HepG2 (cell line): ENCODE results near the gene SVOPL. TPM values are rescaled to one million over a fixed set of nuclear protein-coding genes. Genes with fewer than 3 reads are reported as not detected.

Source experiments
- ATAC-seq: fragments of 200-7000 bp; cut with Tn5 transposase; 3 replicates; pipeline ENCODE4 v1.9.1; 2020; ENCODE audit warnings: mild to moderate bottlenecking, moderate library complexity
- BruUV-seq: library from RNA; stranded (reverse); fragments of 400-500 nt; replicated peaks from 2 replicates; lab custom pipeline; 2021; lab: Mats Ljungman, UMichigan
- CTCF ChIA-PET: fragments of 300-600 bp; formaldehyde crosslinking; extraction: SDS; loops from one replicate; lab custom pipeline; 2021; ENCODE audit warnings: low total read pairs, inconsistent platforms, low intra/inter-chr PET ratio; lab: Yijun Ruan, JAX
- POLR2A ChIA-PET: fragments of 350-600 bp; sonication (Branson Sonifier 250); formaldehyde crosslinking; loops from one replicate; lab custom pipeline; 2020; ENCODE audit warnings: antibody characterized with exemption, inconsistent platforms; lab: Yijun Ruan, JAX
- DNase-seq: peaks from one replicate; pipeline ENCODE4 v3.0.0-alpha.2; 2015; ENCODE audit warnings: low spot score
- FAIRE-seq: peaks from 3 replicates; lab custom pipeline; 2011; peaks lifted over from hg19 to GRCh38; lab: Jason Lieb, UNC
- H2AFZ ChIP-seq: one replicate; pipeline ENCODE4 v1.6.1; 2011; ENCODE audit warnings: low read length, inconsistent platforms
- H3K27ac ChIP-seq: fragments of 300-600 bp; 3 replicates; pipeline ENCODE4 v1.8.0; 2011; ENCODE audit warnings: mixed run types, mild to moderate bottlenecking, mixed read lengths, low read length, inconsistent platforms; ENCODE audit not compliant: insufficient read depth; ENCODE audit errors: extremely low read length
- H3K27me3 ChIP-seq, 2 experiments: fragments of 200-600 bp in 1 of 2; 2 replicates in 1 of 2; 3 replicates in 1 of 2; pipeline versions ENCODE4 v1.6.0 to v1.8.0; 2011; ENCODE audit warnings: low read length in 2 of 2, mild to moderate bottlenecking in 2 of 2, moderate library complexity in 2 of 2, inconsistent platforms in 1 of 2; ENCODE audit not compliant: insufficient read depth in 2 of 2, control insufficient read depth in 1 of 2
- H3K36me3 ChIP-seq, 2 experiments: fragments of 200-600 bp in 1 of 2; replicated peaks in 1 of 2; 2 replicates in 1 of 2; 3 replicates in 1 of 2; pipeline versions ENCODE4 v1.5.1 to v1.8.0; 2011; ENCODE audit warnings: low read length in 2 of 2, inconsistent platforms in 1 of 2; ENCODE audit not compliant: insufficient read depth in 2 of 2, control insufficient read depth in 1 of 2
- H3K4me1 ChIP-seq: 2 replicates; pipeline ENCODE4 v1.5.1; 2012; ENCODE audit warnings: low read length, inconsistent platforms; ENCODE audit not compliant: insufficient read depth
- H3K4me2 ChIP-seq: 2 replicates; pipeline ENCODE4 v1.6.0; 2011; ENCODE audit warnings: low read depth, low read length, inconsistent platforms
- H3K4me3 ChIP-seq, 3 experiments: fragments of 200-600 bp in 1 of 3; sonication (generic), shearing (Covaris generic) in 1 of 3; replicated peaks in 1 of 3; 2 replicates each; pipeline ENCODE4 v1.5.1; 2011 to 2016; ENCODE audit warnings: low read length in 3 of 3, inconsistent platforms in 2 of 3, low read depth in 2 of 3, mild to moderate bottlenecking in 2 of 3, control low read depth in 1 of 3, mixed read lengths in 1 of 3; ENCODE audit not compliant: insufficient read depth in 1 of 3
- H3K79me2 ChIP-seq: one replicate; pipeline ENCODE4 v1.6.1; 2011; ENCODE audit warnings: low read length, inconsistent platforms; ENCODE audit not compliant: insufficient read depth
- H3K9ac ChIP-seq: 2 replicates; pipeline ENCODE4 v1.6.0; 2011; ENCODE audit warnings: mild to moderate bottlenecking, low read depth, low read length, inconsistent platforms; ENCODE audit not compliant: insufficient read depth
- H3K9me3 ChIP-seq: 2 replicates; pipeline ENCODE4 v1.5.1; 2012; ENCODE audit warnings: mild to moderate bottlenecking, low read length
- H4K20me1 ChIP-seq: 2 replicates; pipeline ENCODE4 v1.6.0; 2011; ENCODE audit warnings: inconsistent platforms, mild to moderate bottlenecking, low read length, moderate library complexity; ENCODE audit not compliant: insufficient read depth
- ARNT2 ChIP-seq: sonication (generic); formaldehyde crosslinking; IDR thresholded peaks from 2 replicates; pipeline ENCODE4 v1.8.0; 2022; ENCODE audit warnings: mild to moderate bottlenecking, low read depth, missing genetic modification reagents, moderate library complexity
- GZF1 ChIP-seq: sonication (generic); formaldehyde crosslinking; IDR thresholded peaks from 2 replicates; pipeline ENCODE4 v1.5.1; 2020; ENCODE audit warnings: mild to moderate bottlenecking, missing genetic modification reagents
- PHF8 ChIP-seq: sonication (generic); formaldehyde crosslinking; IDR thresholded peaks from 2 replicates; pipeline ENCODE4 v1.5.0; 2020; ENCODE audit warnings: missing genetic modification reagents
- SIN3B ChIP-seq: fragments of 150-350 bp; IDR thresholded peaks from 2 replicates; pipeline ENCODE4 v1.6.1; 2014; ENCODE audit warnings: low read length
- TBP ChIP-seq: sonication (generic); formaldehyde crosslinking; IDR thresholded peaks from 2 replicates; pipeline ENCODE4 v1.5.0; 2020; ENCODE audit warnings: missing genetic modification reagents
- TEAD2 ChIP-seq: sonication (generic); formaldehyde crosslinking; IDR thresholded peaks from 2 replicates; pipeline ENCODE4 v1.9.0; 2021; ENCODE audit warnings: missing genetic modification reagents
- ZNF550 ChIP-seq: sonication (generic); formaldehyde crosslinking; IDR thresholded peaks from 2 replicates; pipeline ENCODE4 v1.4.0; 2020; ENCODE audit warnings: mild to moderate bottlenecking, missing genetic modification reagents, borderline replicate concordance
- ZNF772 ChIP-seq: sonication (generic); formaldehyde crosslinking; IDR thresholded peaks from 2 replicates; pipeline ENCODE4 v1.5.0; 2020; ENCODE audit warnings: mild to moderate bottlenecking, missing genetic modification reagents
- WGBS: methylation state at CpG from one replicate; pipeline ENCODE4 v1.1.6; 2017; ENCODE audit warnings: low lambda C conversion rate; 5-methylcytosine and 5-hydroxymethylcytosine counted together
- in situ Hi-C: cut with HindIII; loops from 2 replicates; pipeline ENCODE4 v1.10.0; 2017; ENCODE audit warnings: low pct_unique_long_range_greater_than_20kb; ENCODE audit not compliant: extremely low pct_ligation_motif_present
- intact Hi-C: fragments of 100-400 bp; cut with micrococcal nuclease; formaldehyde crosslinking; loops from one replicate; pipeline ENCODE4 v1.10.0; 2022; ENCODE audit not compliant: unreplicated experiment
- polyA plus RNA-seq, 8 experiments: library from polyadenylated mRNA; depleted of rRNA in 3 of 8; stranded (reverse) in 7 of 8; unstranded in 1 of 8; fragments of >200 nt; fragmentation: Illumina TruSeq in 4 of 8; extraction: Trizol in 4 of 8; gene quantifications; 2 replicates each; pipeline versions ENCODE4 v1.2.1 to v1.2.3, GENCODE V29; 2011 to 2016; ENCODE audit warnings: low read depth in 4 of 8, missing spikeins in 1 of 8, mixed read lengths in 1 of 8; ENCODE audit not compliant: insufficient read depth in 1 of 8
- total RNA-seq, 5 experiments: library from RNA; depleted of rRNA; stranded (reverse); fragments of >200 nt; fragmentation: Illumina TruSeq; extraction: Trizol; gene quantifications; 2 replicates each; pipeline ENCODE4 v1.2.3, GENCODE V29; 2016; ENCODE audit warnings: low read depth in 1 of 5
- TF ChIP-seq, protein P1 (sequence below): sonication (generic); formaldehyde crosslinking; IDR thresholded peaks from 2 replicates; pipeline ENCODE4 v1.4.0; 2020; ENCODE audit warnings: mild to moderate bottlenecking, missing genetic modification reagents
- TF ChIP-seq, protein P2 (sequence below): sonication (generic); formaldehyde crosslinking; IDR thresholded peaks from 2 replicates; pipeline ENCODE4 v1.5.1; 2020; ENCODE audit warnings: mild to moderate bottlenecking, missing genetic modification reagents

Gene SVOPL
- total and polyA plus RNA-seq, 2 of the 13 experiments (the other 11 are each of a cell fraction or from before 2014, with no cell fraction given): not detected

DNA sequence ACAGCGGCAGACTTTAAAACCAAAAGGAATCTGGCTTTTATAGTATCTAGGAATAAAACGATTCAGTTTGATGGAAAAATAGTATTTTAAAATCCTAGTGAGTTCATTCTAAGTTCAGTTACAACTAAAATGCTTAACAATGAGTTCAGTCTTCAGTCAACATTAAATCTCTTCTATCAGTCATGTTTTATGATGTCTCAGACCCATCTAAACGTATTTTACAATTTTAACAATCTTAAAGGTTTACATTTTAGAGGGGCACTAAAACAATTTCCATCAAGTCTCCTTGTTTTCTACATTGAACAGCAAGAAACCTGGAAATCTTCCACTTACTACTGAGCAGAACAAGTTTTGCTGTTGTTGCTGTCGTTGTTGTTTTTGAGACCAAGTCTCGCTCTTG is 10.0 kb downstream of the SVOPL start:
- no peak overlapping the region for H2AFZ ChIP-seq
- no peak overlapping the region for H3K4me3 ChIP-seq
- H3K4me2 ChIP-seq: no peak overlapping the region
- TF ChIP-seq TEAD2 (CRISPR knock-in tag) (no peak), ZNF550 (CRISPR knock-in tag) (no peak), ARNT2 (no peak), GZF1 (no peak), SIN3B (no peak), TBP (no peak), ZNF772 (no peak), PHF8 (CRISPR knock-in tag) (no peak)
- TF ChIP-seq, protein P1, sequence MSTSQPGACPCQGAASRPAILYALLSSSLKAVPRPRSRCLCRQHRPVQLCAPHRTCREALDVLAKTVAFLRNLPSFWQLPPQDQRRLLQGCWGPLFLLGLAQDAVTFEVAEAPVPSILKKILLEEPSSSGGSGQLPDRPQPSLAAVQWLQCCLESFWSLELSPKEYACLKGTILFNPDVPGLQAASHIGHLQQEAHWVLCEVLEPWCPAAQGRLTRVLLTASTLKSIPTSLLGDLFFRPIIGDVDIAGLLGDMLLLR: no peak
- TF ChIP-seq, protein P2, sequence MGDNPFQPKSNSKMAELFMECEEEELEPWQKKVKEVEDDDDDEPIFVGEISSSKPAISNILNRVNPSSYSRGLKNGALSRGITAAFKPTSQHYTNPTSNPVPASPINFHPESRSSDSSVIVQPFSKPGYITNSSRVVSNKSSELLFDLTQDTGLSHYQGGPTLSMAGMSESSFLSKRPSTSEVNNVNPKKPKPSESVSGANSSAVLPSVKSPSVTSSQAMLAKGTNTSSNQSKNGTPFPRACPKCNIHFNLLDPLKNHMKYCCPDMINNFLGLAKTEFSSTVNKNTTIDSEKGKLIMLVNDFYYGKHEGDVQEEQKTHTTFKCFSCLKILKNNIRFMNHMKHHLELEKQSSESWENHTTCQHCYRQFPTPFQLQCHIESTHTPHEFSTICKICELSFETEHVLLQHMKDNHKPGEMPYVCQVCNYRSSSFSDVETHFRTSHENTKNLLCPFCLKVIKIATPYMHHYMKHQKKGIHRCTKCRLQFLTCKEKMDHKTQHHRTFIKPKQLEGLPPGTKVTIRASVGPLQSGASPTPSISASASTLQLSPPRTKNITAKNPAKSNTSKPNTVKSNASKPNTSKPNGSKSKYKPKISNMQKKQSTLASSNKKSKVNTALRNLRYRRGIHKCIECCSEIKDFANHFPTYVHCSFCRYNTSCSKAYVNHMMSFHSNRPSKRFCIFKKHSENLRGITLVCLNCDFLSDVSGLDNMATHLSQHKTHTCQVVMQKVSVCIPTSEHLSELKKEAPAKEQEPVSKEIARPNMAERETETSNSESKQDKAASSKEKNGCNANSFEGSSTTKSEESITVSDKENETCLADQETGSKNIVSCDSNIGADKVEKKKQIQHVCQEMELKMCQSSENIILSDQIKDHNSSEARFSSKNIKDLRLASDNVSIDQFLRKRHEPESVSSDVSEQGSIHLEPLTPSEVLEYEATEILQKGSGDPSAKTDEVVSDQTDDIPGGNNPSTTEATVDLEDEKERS (CRISPR knock-in tag): no peak
- no peak overlapping the region for H3K27ac ChIP-seq
- H3K4me1 ChIP-seq: peaks cover 8% of the 10 kb centered on the region; the same call in 1 of the 2 replicates
- ChIA-PET POLR2A (no interaction called here), CTCF (no interaction called here)
- no peaks in the 10 kb centered on the region for H4K20me1 ChIP-seq
- H3K79me2 ChIP-seq: no peaks in the 10 kb centered on the region
- H3K36me3 ChIP-seq: no peaks in the 10 kb centered on the region
- H3K9ac ChIP-seq: no peak overlapping the region
- BruUV-seq: no TSS peak
- intact Hi-C loops: no loop called here
- FAIRE-seq (no peak), DNase-seq (no peak), ATAC-seq (no peak)
- no peaks in the 10 kb centered on the region for H3K9me3 ChIP-seq
- in situ Hi-C loops: no loop called here
- no peaks in the 10 kb centered on the region for H3K27me3 ChIP-seq
- WGBS: 54% methylated on average over 5 of the region's 5 CpGs
